Thyroid gland (tissue), 4 donors: Measurements from ENCODE around the gene PAM. TPM values are rescaled to one million over a fixed set of nuclear protein-coding genes. Genes with fewer than 3 reads are reported as not detected.

Source experiments
- DNase-seq, 2 donors: peaks; one replicate each; pipeline ENCODE4 v3.0.0-alpha.2; 2019
- H3K27ac ChIP-seq, 3 donors: fragments of 200-600 bp; sonication (generic); 1 replicate in 2 of 3; 2 replicates in 1 of 3; pipeline ENCODE4 v1.5.1; 2016 to 2019; ENCODE audit warnings: mild to moderate bottlenecking in 1 of 3, moderate library complexity in 1 of 3
- H3K27me3 ChIP-seq: fragments of 200-600 bp; sonication (generic); one replicate; pipeline ENCODE4 v1.5.1; 2019
- H3K36me3 ChIP-seq, 2 donors: fragments of 200-600 bp; sonication (generic); one replicate each; pipeline ENCODE4 v1.5.1; 2016 to 2019
- H3K4me1 ChIP-seq, 2 donors: fragments of 200-600 bp; sonication (generic); one replicate each; pipeline ENCODE4 v1.5.1; 2017 to 2019
- H3K4me3 ChIP-seq, 3 donors: fragments of 200-600 bp; sonication (generic); replicated peaks in 1 of 3; 1 replicate in 2 of 3; 2 replicates in 1 of 3; pipeline ENCODE4 v1.5.1; 2016; ENCODE audit warnings: mild to moderate bottlenecking in 1 of 3
- H3K9me3 ChIP-seq: fragments of 200-600 bp; sonication (generic); one replicate; pipeline ENCODE4 v1.5.1; 2017
- POLR2A ChIP-seq, 2 donors: fragments of 450-650 bp; IDR thresholded peaks; one replicate each; pipeline ENCODE4 v1.6.1; 2017; ENCODE audit warnings: antibody characterized with exemption in 2 of 2, mild to moderate bottlenecking in 2 of 2, moderate library complexity in 1 of 2
- WGBS, 2 donors: methylation state at CpG; one replicate each; pipeline ENCODE4 v1.1.5; 2017; 5-methylcytosine and 5-hydroxymethylcytosine counted together
- intact Hi-C: fragments of 100-400 bp; cut with DNase I; formaldehyde crosslinking; loops from one replicate; pipeline ENCODE4 v1.15.1; 2023
- total RNA-seq, 4 donors: library from RNA; depleted of rRNA; stranded (reverse); fragments of >200 nt; gene quantifications; one replicate each; pipeline ENCODE4 v1.2.3, GENCODE V29; 2016
- TF ChIP-seq, protein P1 (sequence below), 6 experiments: fragments of 200-600 bp in 3 of 6; fragments of 450-650 bp in 3 of 6; sonication (generic) in 3 of 6; IDR thresholded peaks; one replicate each; pipeline ENCODE4 v1.5.1; 2016 to 2019; ENCODE audit warnings: antibody characterized with exemption in 6 of 6, mild to moderate bottlenecking in 2 of 6, inconsistent platforms in 1 of 6, moderate library complexity in 1 of 6

The PAM gene
- total RNA-seq, 4 donors from 2014 or later = 175 to 250 (median 202) TPM

DNA sequence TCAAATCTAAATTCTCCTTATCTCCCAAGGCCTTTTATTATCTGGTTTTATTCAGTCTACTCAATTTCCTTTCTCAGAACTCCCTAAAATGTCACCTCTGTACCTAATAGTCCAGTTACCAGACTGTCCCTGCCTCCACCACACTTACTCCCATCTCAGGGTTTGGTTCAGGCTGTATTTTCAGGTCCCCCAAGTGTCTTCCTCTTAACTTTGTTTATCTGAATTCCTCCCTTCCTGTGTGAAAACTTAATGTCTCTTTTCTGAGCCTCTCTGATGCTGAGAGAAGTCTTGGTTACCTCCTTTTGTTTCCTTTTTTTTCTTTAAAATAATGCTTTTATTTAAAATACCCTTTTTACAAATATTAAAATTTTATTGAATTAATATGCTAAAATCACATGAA is 133.4 kb downstream of the PAM start:
- Histone ChIP-seq H3K36me3 (no peaks in the 10 kb centered on the region), H3K4me1 (no peaks in the 10 kb centered on the region), H3K4me3 (no peak overlapping the region), H3K27me3 (no peaks in the 10 kb centered on the region), H3K9me3 (no peaks in the 10 kb centered on the region), H3K27ac (no peak overlapping the region)
- DNase-seq = no peak
- no peak for TF ChIP-seq POLR2A (IDR thresholded peaks at IDR 0.05)
- TF ChIP-seq, protein P1, sequence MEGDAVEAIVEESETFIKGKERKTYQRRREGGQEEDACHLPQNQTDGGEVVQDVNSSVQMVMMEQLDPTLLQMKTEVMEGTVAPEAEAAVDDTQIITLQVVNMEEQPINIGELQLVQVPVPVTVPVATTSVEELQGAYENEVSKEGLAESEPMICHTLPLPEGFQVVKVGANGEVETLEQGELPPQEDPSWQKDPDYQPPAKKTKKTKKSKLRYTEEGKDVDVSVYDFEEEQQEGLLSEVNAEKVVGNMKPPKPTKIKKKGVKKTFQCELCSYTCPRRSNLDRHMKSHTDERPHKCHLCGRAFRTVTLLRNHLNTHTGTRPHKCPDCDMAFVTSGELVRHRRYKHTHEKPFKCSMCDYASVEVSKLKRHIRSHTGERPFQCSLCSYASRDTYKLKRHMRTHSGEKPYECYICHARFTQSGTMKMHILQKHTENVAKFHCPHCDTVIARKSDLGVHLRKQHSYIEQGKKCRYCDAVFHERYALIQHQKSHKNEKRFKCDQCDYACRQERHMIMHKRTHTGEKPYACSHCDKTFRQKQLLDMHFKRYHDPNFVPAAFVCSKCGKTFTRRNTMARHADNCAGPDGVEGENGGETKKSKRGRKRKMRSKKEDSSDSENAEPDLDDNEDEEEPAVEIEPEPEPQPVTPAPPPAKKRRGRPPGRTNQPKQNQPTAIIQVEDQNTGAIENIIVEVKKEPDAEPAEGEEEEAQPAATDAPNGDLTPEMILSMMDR (IDR thresholded peaks at IDR 0.05) = no peak
- intact Hi-C loops = no loop called here

DNA sequence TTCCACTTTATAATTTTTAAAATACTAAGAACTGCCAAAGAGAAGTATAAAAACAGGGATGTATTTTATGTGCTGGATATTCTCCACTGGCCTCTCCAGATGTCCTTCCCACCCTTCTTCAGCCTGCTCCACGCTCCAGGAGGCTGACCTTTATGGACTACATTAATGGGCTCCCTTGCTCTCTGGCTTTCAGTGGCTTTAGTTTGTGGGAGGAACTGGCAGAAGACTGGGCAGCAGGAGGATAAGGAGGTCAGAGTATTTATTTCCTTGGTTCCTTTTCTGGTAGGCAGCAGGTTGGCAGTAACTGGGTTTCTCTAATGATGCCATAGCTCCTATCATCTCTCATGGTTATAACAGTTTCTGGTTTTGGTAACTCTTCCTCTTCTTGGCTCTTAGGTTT is 133.9 kb downstream of the PAM start:
- TF ChIP-seq, protein P1 (IDR thresholded peaks at IDR 0.05) = no peak
- TF ChIP-seq POLR2A (IDR thresholded peaks at IDR 0.05) = no peak
- H3K9me3 ChIP-seq = no peaks in the 10 kb centered on the region
- H3K4me3 ChIP-seq = no peak overlapping the region
- no peak for DNase-seq
- H3K27me3 ChIP-seq = no peaks in the 10 kb centered on the region
- H3K27ac ChIP-seq = no peak overlapping the region
- no peaks in the 10 kb centered on the region for H3K36me3 ChIP-seq
- intact Hi-C loops = no loop called here
- no peaks in the 10 kb centered on the region for H3K4me1 ChIP-seq
- 86 to 96% methylated on average over 1 of the region's 1 CpG for WGBS, 2 donors

DNA sequence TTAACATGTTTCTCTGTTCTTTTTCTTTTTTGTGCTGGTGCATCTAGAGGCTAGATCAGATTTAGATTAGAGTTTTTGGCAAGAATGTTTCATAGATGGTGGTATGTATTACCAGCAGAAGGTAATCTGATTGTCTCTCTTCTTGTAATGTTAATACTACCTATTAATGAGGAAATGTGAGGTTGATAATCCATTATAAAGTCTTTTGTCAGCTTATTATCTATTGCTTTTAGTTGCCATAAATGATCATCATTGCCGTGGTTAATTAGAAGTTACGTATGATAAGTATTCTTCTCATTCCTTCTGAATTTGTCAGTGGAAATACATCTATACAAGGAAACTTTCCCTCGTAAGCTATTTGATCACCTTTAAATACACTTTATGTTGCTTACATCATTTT is 135.0 kb downstream of the PAM start:
- DNase-seq = no peak
- TF ChIP-seq, protein P1 (IDR thresholded peaks at IDR 0.05) = no peak
- TF ChIP-seq POLR2A (IDR thresholded peaks at IDR 0.05) = no peak
- no peaks in the 10 kb centered on the region for H3K36me3 ChIP-seq
- WGBS, 2 donors = 98 to 99% methylated on average over 3 of the region's 3 CpGs
- no peaks in the 10 kb centered on the region for H3K4me1 ChIP-seq
- no peak overlapping the region for H3K4me3 ChIP-seq
- H3K27ac ChIP-seq = no peak overlapping the region
- no peaks in the 10 kb centered on the region for H3K9me3 ChIP-seq
- no peaks in the 10 kb centered on the region for H3K27me3 ChIP-seq
- intact Hi-C loops = no loop called here

DNA sequence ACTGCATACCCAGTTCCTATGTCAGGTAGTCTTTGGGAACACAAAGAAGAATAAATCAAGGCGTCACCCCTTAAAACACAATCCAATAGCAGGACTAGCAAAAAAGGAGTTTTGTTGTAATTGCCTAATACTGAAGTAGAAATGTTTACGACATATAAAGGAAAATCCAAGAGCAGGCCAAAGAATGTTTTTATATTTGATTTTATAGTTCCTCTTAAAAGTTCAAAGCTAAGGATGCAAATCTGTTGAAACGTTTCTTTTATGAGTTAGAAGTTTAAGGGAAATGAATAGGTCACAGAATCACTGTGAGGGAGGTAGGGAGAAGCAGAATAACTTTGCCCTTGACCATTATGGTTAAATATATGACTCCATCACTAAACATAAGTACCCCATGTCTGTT is 136.1 kb downstream of the PAM start:
- 90 to 91% methylated on average over 3 of the region's 3 CpGs for WGBS, 2 donors
- Histone ChIP-seq H3K9me3 (no peaks in the 10 kb centered on the region), H3K4me3 (no peak overlapping the region), H3K27ac (no peak overlapping the region), H3K4me1 (no peaks in the 10 kb centered on the region), H3K36me3 (no peaks in the 10 kb centered on the region), H3K27me3 (no peaks in the 10 kb centered on the region)
- DNase-seq = no peak
- no peak for TF ChIP-seq POLR2A (IDR thresholded peaks at IDR 0.05)
- TF ChIP-seq, protein P1 (IDR thresholded peaks at IDR 0.05) = no peak
- intact Hi-C loops = no loop called here

DNA sequence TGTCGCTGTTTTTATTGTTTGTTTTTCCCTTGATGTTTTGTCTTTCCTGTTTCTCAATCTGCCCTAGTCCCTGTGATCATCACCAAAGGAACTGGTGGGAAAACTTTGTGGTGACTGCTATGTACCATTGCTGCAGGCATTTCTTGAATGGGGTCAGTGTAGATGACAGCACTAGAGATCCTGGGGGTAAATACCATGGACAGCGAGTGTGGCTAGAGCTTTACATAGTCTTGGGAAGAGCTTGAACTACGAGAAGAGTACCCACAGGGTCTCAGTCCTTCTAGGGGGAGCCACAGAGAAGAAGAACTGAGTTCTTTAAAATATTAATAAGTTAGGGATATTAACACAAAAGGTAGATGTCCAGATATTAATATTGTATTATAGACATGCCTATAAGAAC is 138.8 kb downstream of the PAM start:
- no peak overlapping the region for H3K27ac ChIP-seq
- intact Hi-C loops = no loop called here
- no peaks in the 10 kb centered on the region for H3K27me3 ChIP-seq
- no peak overlapping the region for H3K4me3 ChIP-seq
- DNase-seq = no peak
- whole genome bisulfite sequencing, 2 donors = 92 to 94% methylated on average over 3 of the region's 3 CpGs
- H3K4me1 ChIP-seq = no peaks in the 10 kb centered on the region
- no peaks in the 10 kb centered on the region for H3K36me3 ChIP-seq
- no peaks in the 10 kb centered on the region for H3K9me3 ChIP-seq
- no peak for TF ChIP-seq POLR2A (IDR thresholded peaks at IDR 0.05)
- TF ChIP-seq, protein P1 (IDR thresholded peaks at IDR 0.05) = no peak
